GM12892 (cell line): ENCODE results near the gene MTCL1.

Source experiments
- DNase-seq: peaks from one replicate; pipeline ENCODE4 v3.0.0; 2011; ENCODE audit not compliant: insufficient read length
- FAIRE-seq: peaks from 2 replicates; lab custom pipeline; 2011; peaks lifted over from hg19 to GRCh38; lab: Jason Lieb, UNC
- POLR2A ChIP-seq: IDR thresholded peaks from 2 replicates; pipeline ENCODE4 v1.6.1; 2011; ENCODE audit warnings: low read depth, low read length, control low read depth
- POLR2AphosphoS5 ChIP-seq: IDR thresholded peaks from 2 replicates; pipeline ENCODE4 v1.6.1; 2011; ENCODE audit warnings: low read depth, low read length, control low read depth
- TAF1 ChIP-seq: IDR thresholded peaks from 2 replicates; pipeline ENCODE4 v1.6.1; 2011; ENCODE audit warnings: low read depth, mild to moderate bottlenecking, control low read depth, low read length, borderline replicate concordance

Gene MTCL1

DNA sequence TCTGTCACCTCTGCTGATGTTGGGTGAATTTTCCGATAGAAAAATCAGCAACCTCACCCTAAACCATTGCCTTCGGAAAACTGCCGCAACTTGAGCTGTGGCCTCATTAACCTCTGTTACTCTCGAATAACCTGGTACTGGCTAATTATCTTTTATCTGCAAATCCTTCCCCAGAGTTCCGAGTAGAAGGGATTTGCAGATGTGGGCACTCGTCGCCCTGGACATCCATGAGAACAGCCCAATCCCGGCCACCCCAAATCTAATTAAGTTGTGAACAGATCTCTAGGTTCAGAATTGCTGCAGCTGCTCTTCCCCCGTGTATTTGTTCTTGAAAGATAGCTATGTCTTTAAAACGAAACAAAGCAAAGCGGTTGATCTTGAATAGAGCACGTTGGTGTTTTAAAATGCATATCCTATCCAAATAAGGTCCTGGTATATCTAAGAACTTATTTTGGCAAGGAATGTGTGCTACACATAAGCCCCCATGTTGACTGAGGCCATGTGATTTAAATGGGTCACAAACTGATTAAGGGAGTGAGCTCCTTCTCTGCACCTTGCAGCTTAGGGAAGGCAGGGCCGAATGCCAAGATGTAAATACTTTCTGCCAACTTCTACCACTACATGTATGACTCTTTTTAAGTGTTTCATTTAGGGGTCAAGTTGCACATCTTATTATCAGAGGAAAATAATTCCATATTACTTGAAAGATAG, 88.2 kb downstream of the MTCL1 start:
- no peak for FAIRE-seq
- TF ChIP-seq POLR2A = no peak
- TF ChIP-seq TAF1 = no peak
- TF ChIP-seq POLR2AphosphoS5 = no peak
- no peak for DNase-seq

DNA sequence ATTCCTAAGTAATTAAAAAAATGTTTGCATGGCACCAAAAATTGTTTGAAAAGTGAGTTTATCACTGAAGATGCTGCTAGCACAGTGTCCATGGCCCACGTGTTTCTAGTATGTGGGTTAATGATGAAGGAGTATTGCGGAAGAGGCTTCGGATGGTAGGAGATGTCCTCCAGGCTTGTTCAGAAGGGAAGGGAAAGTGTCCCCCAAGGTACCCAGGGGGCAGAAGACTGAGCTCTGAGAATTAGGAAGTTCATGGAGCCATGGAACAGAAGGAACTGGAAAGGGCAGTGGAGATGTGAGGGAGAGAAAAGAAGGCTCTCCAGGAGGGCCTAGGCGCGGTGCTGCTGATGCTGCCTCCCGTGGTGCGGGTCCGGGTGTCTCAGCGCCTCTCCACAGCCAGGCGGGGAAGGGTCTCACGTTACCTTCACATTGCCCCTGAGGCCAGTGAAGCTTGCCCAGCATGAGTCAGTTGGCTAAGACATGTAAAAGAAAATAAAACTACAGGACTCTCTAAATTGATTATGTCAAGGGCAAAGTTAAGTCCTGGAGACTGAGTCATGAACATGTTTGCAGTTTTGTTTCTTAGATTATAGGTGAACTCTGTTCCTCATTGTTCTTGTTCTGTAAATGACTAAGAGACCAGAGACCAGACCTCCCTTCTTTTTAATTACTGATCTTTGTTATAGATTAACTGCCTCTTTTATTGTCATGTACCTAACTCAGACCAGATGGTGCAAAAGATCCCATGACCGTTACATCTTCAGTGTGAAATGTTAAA, 89.0 kb downstream of the MTCL1 start:
- FAIRE-seq (no peak), DNase-seq (no peak)
- TF ChIP-seq TAF1 (no peak), POLR2A (no peak), POLR2AphosphoS5 (no peak)

DNA sequence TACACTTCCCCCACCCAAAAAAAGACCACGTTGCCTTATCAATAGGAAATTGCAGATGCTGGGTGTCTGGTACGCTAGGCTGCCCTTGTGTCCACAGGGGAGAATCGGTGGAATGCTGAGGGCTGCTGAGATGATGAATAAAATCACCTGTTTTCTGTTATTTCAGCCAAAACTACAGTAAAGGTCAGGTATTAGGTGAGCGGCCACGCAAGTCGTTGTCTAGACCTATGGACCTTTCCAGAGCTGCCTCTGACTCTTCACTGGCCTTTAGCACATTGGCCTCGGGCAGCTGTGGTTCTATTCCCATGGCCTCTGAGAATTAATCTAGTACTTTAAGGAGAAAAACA, 89.6 kb downstream of the MTCL1 start:
- DNase-seq (no peak), FAIRE-seq (no peak)
- TF ChIP-seq TAF1 = no peak

DNA sequence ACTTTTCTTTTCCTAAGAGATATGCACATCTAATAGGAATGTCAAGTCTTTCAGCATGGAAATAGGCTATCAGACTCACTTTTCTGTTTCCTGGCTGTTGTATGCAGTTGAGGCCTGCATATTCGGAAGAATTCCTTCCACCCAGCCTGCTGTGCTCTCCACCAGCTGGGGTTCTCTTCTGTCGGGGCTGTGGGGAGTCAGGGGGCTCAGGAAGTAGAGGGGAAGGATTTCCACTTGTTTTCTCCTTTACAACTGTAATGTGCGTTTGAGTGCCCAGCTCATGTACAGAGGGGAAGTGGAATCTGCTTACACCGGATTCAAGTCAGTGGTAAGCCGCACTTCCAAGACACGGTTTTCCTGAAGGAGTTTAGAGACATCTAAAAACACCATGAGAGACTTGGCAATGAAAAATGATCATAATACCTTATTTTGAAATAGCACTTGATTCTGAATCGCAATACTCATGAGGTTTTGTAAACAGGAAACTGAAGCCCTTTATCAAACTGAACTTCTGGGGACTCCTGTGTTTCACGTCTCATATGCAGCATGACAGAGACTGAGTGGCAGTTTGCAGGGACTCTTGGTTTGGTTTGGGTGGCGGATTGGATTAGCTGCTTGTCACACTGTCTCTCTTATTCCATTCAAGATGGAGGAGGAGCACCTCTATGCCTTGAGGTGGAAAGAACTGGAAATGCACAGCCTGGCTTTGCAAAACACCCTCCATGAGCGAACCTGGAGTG, 90.4 kb downstream of the MTCL1 start:
- FAIRE-seq = no peak
- DNase-seq = no peak
- TF ChIP-seq POLR2AphosphoS5 = no peak
- no peak for TF ChIP-seq POLR2A

- FAIRE-seq (no peak), DNase-seq (no peak)
- no peak for TF ChIP-seq TAF1
- TF ChIP-seq POLR2AphosphoS5 = no peak
- no peak for TF ChIP-seq POLR2A
Measured at GRCh38 chr18:8797206-8797605, 91.8 kb downstream of the MTCL1 start.

DNA sequence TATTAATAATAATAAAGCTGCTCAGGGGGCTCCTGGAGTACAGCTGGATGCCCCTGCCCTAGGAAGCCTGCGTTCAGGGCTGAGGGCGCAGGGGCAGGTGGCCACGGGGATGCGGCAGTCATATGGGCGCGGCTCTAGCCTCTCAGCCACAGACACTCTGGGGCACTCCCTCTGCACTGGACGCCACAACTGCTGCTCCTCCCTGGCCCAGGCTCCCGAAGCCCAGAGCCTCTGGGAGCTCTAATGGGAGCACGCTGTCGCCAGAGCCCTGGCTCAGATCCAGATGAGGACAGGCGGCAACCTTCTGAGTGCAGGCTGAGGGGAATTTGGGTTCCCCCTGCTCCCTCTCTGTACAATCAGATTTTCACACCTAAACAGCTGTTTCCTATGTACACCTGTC, 93.6 kb downstream of the MTCL1 start:
- no peak for TF ChIP-seq TAF1
- no peak for TF ChIP-seq POLR2A
- TF ChIP-seq POLR2AphosphoS5 = no peak
- FAIRE-seq (no peak), DNase-seq (no peak)

GRCh38 chr18:8799596-8800441, 94.5 kb downstream of the MTCL1 start:
- no peak for TF ChIP-seq TAF1
- TF ChIP-seq POLR2AphosphoS5 = no peak
- DNase-seq (no peak), FAIRE-seq (no peak)

DNA sequence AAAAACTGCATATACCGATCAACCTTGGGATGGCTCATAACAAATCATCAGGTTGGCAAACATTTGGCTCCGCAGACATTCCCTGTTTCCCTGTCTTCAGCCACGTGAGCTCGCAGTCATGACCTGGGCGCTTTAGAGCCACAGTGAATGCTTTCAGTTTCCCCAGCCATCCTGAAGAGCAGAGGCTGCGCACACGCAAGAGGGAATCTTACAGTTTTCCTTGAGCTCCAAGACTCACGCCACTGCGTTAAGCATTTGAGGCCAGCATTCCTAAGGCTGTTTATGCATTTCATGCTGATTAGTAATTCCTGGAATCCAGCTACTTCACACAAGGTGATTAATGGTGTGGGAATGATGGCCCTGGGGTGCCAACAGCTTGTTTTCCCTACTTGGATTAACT, 95.1 kb downstream of the MTCL1 start:
- TF ChIP-seq POLR2A = no peak
- TF ChIP-seq POLR2AphosphoS5 = no peak
- TF ChIP-seq TAF1 = no peak
- DNase-seq (no peak), FAIRE-seq (no peak)

DNA sequence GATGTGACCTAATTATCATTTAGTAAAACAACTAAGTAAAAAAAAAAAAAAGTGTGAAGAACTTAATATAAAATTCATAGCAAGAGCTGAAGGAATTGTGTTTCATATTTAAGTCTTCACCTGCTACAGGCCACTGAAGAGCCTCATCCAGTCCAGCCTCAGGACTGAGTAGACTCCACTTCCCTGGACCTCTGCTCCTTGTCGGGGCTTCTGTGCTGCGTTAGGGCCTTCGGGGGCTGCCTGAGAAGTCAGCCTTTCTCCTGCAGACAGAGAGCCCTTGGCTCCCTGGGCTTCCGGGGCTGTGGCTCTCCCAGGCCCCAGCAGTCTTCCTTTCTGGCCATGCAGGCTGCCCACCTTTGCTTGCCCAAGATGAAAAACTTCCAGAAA, 95.5 kb downstream of the MTCL1 start:
- FAIRE-seq (no peak), DNase-seq (no peak)
- TF ChIP-seq TAF1 (no peak), POLR2AphosphoS5 (no peak), POLR2A (no peak)

DNA sequence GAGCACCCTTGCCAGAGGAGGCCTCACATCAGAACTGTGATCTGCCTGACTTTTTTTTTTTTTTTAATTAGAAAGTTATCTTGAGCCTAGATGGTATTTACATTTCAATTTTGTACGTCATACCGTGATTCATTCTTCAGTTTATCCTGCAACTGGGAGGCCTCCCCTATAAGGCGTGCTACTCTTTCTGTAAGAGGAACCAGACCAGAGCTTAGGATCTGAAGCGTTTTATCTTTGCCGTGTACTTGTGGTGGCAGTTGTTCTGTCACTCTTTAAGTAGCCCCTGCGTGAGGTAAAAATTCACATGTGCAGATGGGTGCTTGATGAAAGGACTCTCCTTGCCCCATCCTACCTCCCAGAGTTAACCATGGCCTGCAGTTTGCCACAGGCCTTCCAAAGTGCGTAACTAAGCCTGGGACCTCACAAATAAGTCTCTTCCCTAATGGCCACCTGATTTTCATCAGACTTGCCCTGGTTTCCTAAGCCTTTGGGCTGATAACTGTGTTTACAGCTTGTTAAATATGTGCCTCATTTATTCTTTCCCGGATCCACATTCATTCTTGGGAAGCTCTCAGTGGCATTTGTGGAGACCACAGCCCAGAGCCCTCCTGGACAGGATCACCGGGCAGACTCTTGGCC, 96.0 kb downstream of the MTCL1 start:
- no peak for DNase-seq
- no peak for TF ChIP-seq POLR2A
- TF ChIP-seq POLR2AphosphoS5 = no peak
- TF ChIP-seq TAF1 = no peak
- FAIRE-seq = no peak

DNA sequence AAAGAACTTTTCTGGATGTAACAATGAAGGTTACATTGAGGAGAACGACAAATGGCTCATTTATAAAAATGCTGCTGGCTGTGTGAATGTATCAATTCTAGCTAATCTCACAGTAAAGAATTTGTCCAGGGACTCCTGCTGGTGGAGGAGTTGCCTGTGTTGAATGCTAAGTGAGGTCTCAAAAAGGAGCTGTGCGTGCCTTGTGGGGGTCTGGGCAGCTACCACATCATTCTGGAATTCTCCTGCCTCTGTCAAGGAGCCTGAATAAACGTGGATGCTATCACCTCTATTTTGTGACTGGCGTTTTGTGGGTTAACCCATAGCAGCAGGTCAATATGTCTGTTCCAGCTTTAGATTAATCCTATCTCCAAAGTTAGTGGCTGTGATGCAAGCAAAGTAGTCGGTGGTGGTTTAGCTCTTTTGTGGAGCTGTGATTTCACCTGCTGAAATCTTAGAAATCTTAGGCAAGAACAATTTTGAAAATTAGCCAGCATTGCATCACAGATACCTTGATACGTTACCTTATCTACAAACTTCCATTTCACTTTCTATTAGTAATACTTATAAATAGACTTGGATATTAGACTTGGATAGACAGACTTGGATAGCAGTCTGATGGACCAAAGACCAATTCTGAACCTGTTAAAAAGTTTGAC, 96.8 kb downstream of the MTCL1 start:
- TF ChIP-seq TAF1 (no peak), POLR2AphosphoS5 (no peak), POLR2A (no peak)
- DNase-seq (no peak), FAIRE-seq (no peak)
